Measurements from ENCODE around the gene CDH9.

CDH9 gene

GRCh38 chr5:26932238-26932637, 106.1 kb downstream of the CDH9 start:
- in situ Hi-C loops (cut with MboI; ENCODE audit: low sequenced_read_pairs, unreplicated experiment) = no loop called here

GRCh38 chr5:26921439-26921838, 116.9 kb downstream of the CDH9 start:
- in situ Hi-C loops (cut with MboI; ENCODE audit: low sequenced_read_pairs, unreplicated experiment) = no loop called here
- DNase-seq (ENCODE audit: low spot score) = no peak
- no peak for TF ChIP-seq CTCF (IDR thresholded peaks at IDR 0.05; ENCODE audit: borderline replicate concordance, control extremely low read depth, extremely low read depth, insufficient read depth, missing control alignments)

More at GRCh38 chr5:26932238-26932637, 106.1 kb downstream of the CDH9 start:
- TF ChIP-seq CTCF (IDR thresholded peaks at IDR 0.05; ENCODE audit: borderline replicate concordance, control extremely low read depth, extremely low read depth, insufficient read depth, missing control alignments) = no peak
- no peak for DNase-seq (ENCODE audit: low spot score)

DNA sequence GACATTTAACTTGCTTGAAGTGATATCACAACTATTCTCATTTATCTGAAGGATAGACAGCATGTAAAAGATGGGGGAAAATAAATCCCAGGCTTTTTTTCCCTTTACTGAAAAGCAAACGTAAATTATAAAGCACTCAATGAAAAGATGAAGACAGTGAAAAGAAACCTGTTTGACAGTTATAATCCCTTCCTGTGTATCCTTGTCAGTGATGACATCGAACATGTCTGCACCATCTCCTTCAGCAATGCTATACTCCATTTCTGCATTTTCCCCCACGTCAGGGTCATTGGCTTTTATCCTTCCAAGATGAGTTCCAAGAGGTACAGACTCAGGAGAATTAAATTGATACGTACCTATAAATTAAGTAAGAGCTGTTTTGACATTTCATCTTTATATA, 134.9 kb downstream of the CDH9 start:
- DNase-seq (ENCODE audit: low spot score) = no peak
- no peak for TF ChIP-seq CTCF (IDR thresholded peaks at IDR 0.05; ENCODE audit: borderline replicate concordance, control extremely low read depth, extremely low read depth, insufficient read depth, missing control alignments)
- in situ Hi-C loops (cut with MboI; ENCODE audit: low sequenced_read_pairs, unreplicated experiment) = no loop called here

GRCh38 chr5:26894719-26895263, 143.6 kb downstream of the CDH9 start:
- no peak for DNase-seq (ENCODE audit: low spot score)
- in situ Hi-C loops (cut with MboI; ENCODE audit: low sequenced_read_pairs, unreplicated experiment) = no loop called here
- no peak for TF ChIP-seq CTCF (IDR thresholded peaks at IDR 0.05; ENCODE audit: borderline replicate concordance, control extremely low read depth, extremely low read depth, insufficient read depth, missing control alignments)

DNA sequence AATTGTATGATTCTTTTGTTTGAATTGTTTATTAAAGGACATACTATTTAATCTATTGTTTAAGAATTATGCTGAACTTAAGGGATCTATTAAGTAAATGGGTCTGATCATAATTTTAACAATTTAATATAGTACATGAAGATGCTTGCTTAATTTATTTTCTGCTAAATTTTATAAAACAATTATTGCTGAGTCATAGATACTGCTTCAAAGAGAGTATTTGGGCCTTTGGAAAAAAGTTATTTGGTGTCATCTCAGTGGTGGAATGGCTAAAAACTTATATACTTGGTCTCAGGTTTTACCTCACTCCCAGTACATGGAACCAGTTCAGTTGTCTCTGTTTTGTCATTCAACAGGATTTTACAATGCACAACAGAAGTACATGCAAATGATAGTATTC, 145.3 kb downstream of the CDH9 start:
- no peak for TF ChIP-seq CTCF (IDR thresholded peaks at IDR 0.05; ENCODE audit: borderline replicate concordance, control extremely low read depth, extremely low read depth, insufficient read depth, missing control alignments)
- in situ Hi-C loops (cut with MboI; ENCODE audit: low sequenced_read_pairs, unreplicated experiment) = no loop called here
- DNase-seq (ENCODE audit: low spot score) = no peak

GRCh38 chr5:26889815-26890214, 148.6 kb downstream of the CDH9 start:
- DNase-seq (ENCODE audit: low spot score) = peak; percentile 1
- in situ Hi-C loops (cut with MboI; ENCODE audit: low sequenced_read_pairs, unreplicated experiment) = no loop called here
- no peak for TF ChIP-seq CTCF (IDR thresholded peaks at IDR 0.05; ENCODE audit: borderline replicate concordance, control extremely low read depth, extremely low read depth, insufficient read depth, missing control alignments)

DNA sequence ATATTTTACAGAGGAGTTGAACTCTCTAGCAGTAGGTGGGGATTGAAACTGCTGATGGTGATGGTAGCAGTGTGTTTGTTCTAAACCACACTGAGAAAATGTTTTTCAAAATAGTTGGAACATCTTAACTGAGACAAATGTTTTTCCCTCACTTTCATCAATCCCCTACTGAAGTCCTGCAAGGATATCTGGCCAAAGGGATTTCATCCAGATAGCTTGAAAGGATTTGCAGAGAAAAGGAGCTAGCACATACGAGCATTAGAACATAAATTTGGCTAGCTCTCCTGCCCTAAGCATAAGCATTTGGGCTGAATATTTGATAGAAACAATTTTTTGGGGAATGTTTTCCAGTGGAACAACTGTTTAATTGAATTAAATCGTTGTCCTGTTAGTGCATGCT, 153.9 kb downstream of the CDH9 start:
- in situ Hi-C loops (cut with MboI; ENCODE audit: low sequenced_read_pairs, unreplicated experiment) = no loop called here
- TF ChIP-seq CTCF (IDR thresholded peaks at IDR 0.05; ENCODE audit: borderline replicate concordance, control extremely low read depth, extremely low read depth, insufficient read depth, missing control alignments) = no peak
- no peak for DNase-seq (ENCODE audit: low spot score)
